Heart left ventricle (tissue), 13 donors: ENCODE data around the gene ANGPTL4.

ENCODE experiments used
- POLR2A ChIP-seq, 2 donors: fragments of 450-650 bp; IDR thresholded peaks; one replicate each; pipeline ENCODE4 v1.6.1; 2017; ENCODE audit warnings: antibody characterized with exemption in 2 of 2, mild to moderate bottlenecking in 2 of 2, moderate library complexity in 2 of 2
- TF ChIP-seq, protein P1 (sequence below), 12 donors: fragments of 200-600 bp; sonication (generic) in 4 of 12; IDR thresholded peaks; one replicate each; pipeline versions ENCODE4 v1.5.0 to v1.8.0; 2018 to 2022; ENCODE audit warnings: antibody characterized with exemption in 12 of 12, mild to moderate bottlenecking in 5 of 12
- donor health status: ischemic (EF 13 %, LVEDD 7.1; RV severe dilation, severe dysfunction).
- donor health status: DM: no; HTN: yes; CAD: no.
- donor health status: DM: no; HTN: no; CAD: no.
- donor health status: ischemic (EF 25% LVEDD 6.9; RV normal size, moderate dysfunction).
- donor health status: ischemic (EF 25% LVEDD 5.7; RV mildly dilated, moderate dysfunction).
- donor health status: ischemic (EF 35%, LVEDD 5.7; RV mildly dilated, moderate dysfunction).
- donor health status: nonischemic (EF 11% LVEDD 7.7; RV severe dilation, severe dysfunction).
- donor health status: DM: yes; HTN: yes; CAD: no.
- donor health status: PGD.
- donor health status: ischemic (EF 29% LVEDD 5.4; RV normal size, mild dysfunction).
- donor health status: nonischemic (EF 23%, LVEDD 6.1; RV moderate dilation, normal function).

DNA sequence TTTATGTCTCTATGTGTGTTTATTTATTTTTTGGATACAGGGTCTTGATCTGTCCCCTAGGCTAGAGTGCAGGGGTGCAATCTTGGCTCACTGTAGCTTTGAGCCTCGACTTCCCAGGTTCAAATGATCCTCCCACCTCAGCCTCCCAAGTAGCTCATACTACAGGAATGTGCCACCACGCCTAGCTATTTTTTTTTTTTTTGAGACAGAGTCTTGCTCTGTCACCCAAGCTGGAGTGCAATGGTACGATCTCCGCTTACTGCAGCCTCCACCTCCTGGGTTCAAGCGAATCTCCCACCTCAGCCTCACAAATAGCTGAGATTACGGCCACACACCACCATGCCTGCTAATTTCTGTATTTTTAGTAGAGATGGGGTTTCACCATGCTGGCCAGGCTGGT is 5.0 kb upstream of the ANGPTL4 start:
- TF ChIP-seq, protein P1, sequence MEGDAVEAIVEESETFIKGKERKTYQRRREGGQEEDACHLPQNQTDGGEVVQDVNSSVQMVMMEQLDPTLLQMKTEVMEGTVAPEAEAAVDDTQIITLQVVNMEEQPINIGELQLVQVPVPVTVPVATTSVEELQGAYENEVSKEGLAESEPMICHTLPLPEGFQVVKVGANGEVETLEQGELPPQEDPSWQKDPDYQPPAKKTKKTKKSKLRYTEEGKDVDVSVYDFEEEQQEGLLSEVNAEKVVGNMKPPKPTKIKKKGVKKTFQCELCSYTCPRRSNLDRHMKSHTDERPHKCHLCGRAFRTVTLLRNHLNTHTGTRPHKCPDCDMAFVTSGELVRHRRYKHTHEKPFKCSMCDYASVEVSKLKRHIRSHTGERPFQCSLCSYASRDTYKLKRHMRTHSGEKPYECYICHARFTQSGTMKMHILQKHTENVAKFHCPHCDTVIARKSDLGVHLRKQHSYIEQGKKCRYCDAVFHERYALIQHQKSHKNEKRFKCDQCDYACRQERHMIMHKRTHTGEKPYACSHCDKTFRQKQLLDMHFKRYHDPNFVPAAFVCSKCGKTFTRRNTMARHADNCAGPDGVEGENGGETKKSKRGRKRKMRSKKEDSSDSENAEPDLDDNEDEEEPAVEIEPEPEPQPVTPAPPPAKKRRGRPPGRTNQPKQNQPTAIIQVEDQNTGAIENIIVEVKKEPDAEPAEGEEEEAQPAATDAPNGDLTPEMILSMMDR (IDR thresholded peaks at IDR 0.05): no peak
- TF ChIP-seq POLR2A (IDR thresholded peaks at IDR 0.05): no peak
